ENCODE data around the gene PADI1.

PADI1 gene

DNA sequence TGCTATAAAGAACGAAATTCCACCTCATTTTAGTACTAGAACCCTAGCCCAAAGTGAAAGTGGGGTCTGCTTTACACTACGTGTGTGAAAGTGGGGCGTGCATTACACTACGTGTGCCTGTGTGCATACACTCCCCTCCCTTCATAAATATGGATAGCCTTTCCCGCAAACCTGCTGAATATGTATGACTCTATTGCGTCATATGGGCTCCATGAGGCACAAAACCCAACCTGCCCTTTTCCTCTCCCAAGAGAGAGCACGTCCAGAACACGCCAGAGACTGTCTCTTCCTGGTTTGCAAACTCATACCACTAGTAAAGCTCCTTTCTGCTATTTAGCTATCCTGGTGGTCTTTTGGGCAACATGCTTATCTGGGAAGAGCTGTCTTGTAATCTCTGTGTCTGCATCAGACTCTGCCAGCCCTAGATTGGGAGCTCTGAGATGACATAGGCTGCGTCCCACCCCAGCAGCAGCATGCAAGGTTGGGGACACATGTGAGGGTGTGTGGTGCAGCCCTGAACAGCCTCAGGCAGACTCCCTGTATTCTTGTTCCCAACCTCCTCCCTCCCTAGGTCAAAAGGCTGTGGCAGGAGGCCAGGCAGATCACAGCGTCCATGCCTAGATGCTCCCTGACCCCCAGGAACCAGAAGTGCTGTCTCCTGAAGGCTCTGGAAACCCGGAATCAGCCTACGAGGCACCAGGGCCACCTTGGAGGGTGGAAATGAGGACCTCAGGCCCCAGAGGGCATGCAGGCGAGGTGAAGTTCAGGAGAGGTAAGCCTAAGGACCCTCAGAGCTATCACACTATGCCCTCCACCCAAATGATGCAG is 12.3 kb upstream of the PADI1 start:
- no peak overlapping the region for H3K4me3 ChIP-seq (replicated peaks in 1 of 2; ENCODE audit: low read depth in 2 of 2, low read length in 2 of 2)
- TF ChIP-seq, protein P1, sequence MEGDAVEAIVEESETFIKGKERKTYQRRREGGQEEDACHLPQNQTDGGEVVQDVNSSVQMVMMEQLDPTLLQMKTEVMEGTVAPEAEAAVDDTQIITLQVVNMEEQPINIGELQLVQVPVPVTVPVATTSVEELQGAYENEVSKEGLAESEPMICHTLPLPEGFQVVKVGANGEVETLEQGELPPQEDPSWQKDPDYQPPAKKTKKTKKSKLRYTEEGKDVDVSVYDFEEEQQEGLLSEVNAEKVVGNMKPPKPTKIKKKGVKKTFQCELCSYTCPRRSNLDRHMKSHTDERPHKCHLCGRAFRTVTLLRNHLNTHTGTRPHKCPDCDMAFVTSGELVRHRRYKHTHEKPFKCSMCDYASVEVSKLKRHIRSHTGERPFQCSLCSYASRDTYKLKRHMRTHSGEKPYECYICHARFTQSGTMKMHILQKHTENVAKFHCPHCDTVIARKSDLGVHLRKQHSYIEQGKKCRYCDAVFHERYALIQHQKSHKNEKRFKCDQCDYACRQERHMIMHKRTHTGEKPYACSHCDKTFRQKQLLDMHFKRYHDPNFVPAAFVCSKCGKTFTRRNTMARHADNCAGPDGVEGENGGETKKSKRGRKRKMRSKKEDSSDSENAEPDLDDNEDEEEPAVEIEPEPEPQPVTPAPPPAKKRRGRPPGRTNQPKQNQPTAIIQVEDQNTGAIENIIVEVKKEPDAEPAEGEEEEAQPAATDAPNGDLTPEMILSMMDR (IDR thresholded peaks at IDR 0.05; ENCODE audit: low read depth, low read length), result no peak
- peak; percentile 34 to 41 for DNase-seq (ENCODE audit: low read depth in 2 of 2)

DNA sequence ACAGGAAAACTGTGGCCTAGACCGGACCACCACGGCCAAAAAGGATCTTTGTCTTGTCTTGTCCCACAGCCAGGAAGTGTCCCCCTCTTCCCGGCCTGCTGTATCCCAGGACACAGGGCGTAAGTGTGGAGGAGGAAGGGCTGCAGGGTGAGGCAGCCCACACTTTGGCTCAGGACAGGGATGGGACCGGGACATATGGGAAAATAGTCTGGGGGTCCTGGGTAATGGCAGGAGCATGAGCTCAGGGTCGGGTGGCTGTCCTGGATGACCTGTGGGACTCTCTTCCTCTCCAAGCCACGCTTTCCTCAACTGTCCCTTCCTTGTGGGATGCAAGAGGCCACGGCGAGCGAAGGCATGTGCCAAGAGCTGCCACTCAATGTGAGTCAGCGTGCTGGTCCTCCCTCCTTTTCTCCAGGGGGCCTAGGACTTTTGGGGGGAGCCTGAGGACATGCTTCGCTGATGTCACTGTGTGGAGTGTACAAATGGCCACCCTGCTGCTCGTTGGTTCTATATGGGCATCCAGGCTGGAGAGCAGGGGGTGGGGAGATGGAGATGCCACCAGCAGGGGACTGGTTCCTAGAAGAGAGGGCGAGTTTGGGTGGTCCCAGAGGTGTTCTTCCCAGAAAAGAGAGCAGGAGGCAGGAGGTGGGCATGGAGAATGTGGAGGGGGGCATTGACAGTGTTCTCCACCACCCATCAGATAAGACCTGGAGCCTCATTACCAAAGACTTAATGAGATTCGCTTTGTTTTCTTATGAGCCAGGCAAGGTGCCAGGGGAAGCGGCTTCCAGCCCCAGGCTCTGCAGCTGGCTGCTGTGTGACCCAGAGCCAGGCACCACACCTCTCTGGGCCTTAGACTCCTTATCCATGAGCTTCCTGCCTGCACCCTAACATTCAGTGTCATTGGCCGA is 11.5 kb upstream of the PADI1 start:
- no peak for DNase-seq (ENCODE audit: low read depth in 2 of 2)
- H3K4me3 ChIP-seq (replicated peaks in 1 of 2; ENCODE audit: low read depth in 2 of 2, low read length in 2 of 2), result no peak overlapping the region
- TF ChIP-seq, protein P1 (IDR thresholded peaks at IDR 0.05; ENCODE audit: low read depth, low read length), result no peak

DNA sequence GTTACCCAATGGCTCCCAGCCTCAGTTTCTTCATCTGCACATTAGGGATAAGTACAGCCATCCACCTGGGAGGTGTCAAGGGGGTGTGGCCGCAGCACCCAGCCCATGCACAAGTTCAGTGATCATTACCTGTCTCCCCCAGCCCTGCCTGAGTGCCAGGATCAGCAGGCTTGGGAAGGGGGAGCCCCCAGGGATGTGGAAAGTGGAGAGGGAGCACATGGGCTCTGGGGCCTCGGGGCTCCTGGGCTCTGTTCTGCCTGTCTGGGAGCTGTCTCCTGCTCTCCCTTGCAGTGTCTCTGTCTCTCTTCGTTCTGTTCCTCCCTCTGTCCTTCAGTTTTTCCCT is 10.8 kb upstream of the PADI1 start:
- TF ChIP-seq, protein P1 (IDR thresholded peaks at IDR 0.05; ENCODE audit: low read depth, low read length), result no peak
- H3K4me3 ChIP-seq (replicated peaks in 1 of 2; ENCODE audit: low read depth in 2 of 2, low read length in 2 of 2), result no peak overlapping the region
- DNase-seq (ENCODE audit: low read depth in 2 of 2), result no peak

DNA sequence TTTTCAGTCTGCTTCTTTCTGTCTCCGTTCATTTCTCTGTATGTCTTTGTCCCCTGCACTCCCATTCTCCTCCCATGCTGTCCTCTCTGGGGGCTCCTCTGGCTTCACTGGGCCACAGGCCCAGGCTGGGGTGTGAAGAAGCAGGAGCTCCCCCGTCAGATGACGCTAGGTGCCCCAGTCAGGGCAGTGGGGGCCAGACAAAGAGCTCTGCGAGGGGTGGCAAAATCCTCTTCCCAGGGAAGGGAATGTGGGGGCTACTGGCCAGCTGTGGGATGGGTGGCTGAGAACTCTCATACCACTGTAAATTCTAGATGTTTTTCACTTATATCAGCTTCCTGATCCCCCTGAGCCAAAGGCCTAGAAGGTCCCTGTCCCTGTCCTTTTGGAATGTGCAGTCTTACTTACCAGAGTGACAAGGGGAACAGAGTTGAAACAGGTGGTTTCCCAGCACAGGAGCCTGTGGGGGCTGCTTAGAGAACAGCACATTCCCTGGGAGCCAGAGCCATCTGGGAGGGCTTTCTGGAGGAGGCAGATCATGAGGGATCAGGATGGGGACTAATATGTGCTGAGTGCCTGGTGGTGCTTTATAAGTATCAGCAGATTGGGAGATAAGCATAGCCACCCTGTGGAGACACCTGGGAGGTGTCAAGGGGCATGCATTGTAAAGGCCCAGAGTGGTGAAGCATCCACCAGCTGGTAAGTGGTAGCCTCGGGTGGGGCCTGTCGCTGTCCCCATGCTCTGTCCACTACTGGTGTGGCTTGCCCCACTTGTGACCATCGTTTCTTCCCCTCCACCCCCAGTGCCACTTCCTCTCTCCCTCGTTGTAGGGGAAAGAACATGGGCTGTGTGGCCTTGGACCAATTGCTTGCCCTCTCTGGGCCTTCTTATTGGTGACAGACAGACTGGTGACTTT is 10.1 kb upstream of the PADI1 start:
- no peak for DNase-seq (ENCODE audit: low read depth in 2 of 2)
- no peak overlapping the region for H3K4me3 ChIP-seq (replicated peaks in 1 of 2; ENCODE audit: low read depth in 2 of 2, low read length in 2 of 2)
- TF ChIP-seq, protein P1 (IDR thresholded peaks at IDR 0.05; ENCODE audit: low read depth, low read length), result no peak

DNA sequence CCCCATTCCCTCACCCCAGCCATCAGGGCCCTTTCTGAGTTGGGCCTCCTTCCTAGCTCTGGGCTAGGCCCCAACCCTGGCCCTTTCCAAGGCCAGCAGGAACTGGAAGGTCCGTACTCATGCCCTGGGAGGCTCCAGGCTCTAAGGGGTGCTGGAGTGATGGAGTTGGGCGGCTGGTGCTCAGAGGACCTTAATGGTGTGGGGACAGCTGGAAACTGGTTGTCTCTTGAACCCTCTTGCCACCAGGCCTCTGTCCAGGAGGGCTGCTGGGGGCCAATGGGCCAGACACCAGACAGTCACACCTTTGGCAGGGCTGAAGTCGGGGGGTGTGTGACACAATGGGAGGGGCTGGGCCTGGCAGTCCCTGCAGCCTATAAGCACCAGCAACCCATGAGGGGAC is 9.2 kb upstream of the PADI1 start:
- no peak overlapping the region for H3K4me3 ChIP-seq (replicated peaks in 1 of 2; ENCODE audit: low read depth in 2 of 2, low read length in 2 of 2)
- no peak for DNase-seq (ENCODE audit: low read depth in 2 of 2)
- TF ChIP-seq, protein P1 (IDR thresholded peaks at IDR 0.05; ENCODE audit: low read depth, low read length), result no peak

DNA sequence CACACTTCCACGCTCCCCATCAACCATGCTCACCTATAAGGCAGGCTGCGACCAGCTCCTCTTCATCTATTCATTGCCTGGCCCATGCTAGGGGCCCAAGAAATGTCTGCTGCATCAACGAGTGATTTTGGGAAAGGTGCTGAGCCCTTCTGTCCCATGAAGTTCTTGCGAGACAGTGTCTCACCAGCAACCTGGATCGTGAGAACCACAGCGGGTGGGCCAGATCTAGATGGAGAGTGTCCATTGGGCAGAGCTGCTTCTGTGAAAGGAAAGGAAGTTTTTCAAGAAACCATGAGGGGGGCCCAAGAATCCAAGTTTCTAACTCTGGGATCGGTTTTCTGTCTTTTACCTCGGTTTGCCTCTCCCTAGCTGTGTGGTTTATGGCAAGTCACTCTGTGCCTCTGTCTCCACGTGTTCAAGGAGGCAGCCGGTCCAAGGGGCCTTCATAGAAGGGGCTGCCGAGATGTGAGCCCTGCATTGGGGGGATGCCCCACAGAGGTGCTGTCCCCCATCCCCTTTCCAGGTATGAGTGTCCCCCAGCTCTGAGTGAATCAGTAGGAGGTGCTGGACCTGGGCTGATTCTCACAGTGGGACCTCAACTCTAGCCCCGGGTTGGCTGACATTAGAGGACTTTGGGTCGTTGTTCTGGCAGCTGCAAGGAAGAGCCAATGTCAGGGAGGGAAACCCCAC is 8.3 kb upstream of the PADI1 start:
- TF ChIP-seq, protein P1 (IDR thresholded peaks at IDR 0.05; ENCODE audit: low read depth, low read length), result no peak

More for the DNA sequence above, 8.3 kb upstream of the PADI1 start:
- no peak overlapping the region for H3K4me3 ChIP-seq (replicated peaks in 1 of 2; ENCODE audit: low read depth in 2 of 2, low read length in 2 of 2)
- DNase-seq (ENCODE audit: low read depth in 2 of 2), result no peak

Measured in cardiac fibroblast (primary cell).